A549 (cell line): Measurements from ENCODE around the gene UBE2C.

Experiments
- EP300 ChIP-seq, 2 experiments: fragments of >200 bp; sonication (Bioruptor Twin); formaldehyde crosslinking; IDR thresholded peaks; 2 replicates in 1 of 2; 3 replicates in 1 of 2; pipeline ENCODE4 v1.6.1; 2016 to 2017
- TF ChIP-seq, protein P1 (sequence below): fragments of >200 bp; sonication (Bioruptor Twin); formaldehyde crosslinking; IDR thresholded peaks from 3 replicates; pipeline ENCODE4 v1.5.1; 2016

DNA sequence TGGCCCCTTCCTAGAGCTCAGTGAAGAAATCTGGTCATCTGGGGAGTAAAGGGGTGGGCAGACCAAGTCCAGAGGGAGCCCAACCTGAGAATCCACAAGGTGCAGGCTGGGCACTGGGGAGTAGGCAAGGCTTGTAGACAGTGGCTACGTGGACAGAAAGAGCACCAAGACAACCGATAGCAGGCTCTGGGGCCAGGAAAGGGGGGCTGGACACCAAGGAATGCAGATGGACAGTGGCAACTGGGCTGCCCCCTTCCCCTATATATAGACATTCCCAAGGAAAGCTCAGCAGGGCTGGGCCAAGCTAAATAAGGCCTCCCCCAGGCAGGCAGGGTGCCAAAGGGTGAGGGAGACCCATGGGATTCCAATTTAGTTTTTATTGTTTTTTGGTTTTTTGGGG is 16.1 kb downstream of the UBE2C start:
- no peak for TF ChIP-seq EP300 (IDR thresholded peaks at IDR 0.05)
- TF ChIP-seq, protein P1, sequence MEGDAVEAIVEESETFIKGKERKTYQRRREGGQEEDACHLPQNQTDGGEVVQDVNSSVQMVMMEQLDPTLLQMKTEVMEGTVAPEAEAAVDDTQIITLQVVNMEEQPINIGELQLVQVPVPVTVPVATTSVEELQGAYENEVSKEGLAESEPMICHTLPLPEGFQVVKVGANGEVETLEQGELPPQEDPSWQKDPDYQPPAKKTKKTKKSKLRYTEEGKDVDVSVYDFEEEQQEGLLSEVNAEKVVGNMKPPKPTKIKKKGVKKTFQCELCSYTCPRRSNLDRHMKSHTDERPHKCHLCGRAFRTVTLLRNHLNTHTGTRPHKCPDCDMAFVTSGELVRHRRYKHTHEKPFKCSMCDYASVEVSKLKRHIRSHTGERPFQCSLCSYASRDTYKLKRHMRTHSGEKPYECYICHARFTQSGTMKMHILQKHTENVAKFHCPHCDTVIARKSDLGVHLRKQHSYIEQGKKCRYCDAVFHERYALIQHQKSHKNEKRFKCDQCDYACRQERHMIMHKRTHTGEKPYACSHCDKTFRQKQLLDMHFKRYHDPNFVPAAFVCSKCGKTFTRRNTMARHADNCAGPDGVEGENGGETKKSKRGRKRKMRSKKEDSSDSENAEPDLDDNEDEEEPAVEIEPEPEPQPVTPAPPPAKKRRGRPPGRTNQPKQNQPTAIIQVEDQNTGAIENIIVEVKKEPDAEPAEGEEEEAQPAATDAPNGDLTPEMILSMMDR = no peak
